Mucosa of gallbladder (tissue), 1 donor: ENCODE measurements around the gene RAE1. TPM values are rescaled to one million over a fixed set of nuclear protein-coding genes. Genes with fewer than 3 reads are reported as not detected.
"Not testable (repeated sequence)": the region's sequence is repeated elsewhere in the genome, so short reads cannot be mapped to it uniquely, and the experiment has no call there.

Experiments used
- DNase-seq: peaks from one replicate; pipeline ENCODE4 v3.0.0-alpha.2; 2020; ENCODE audit warnings: low spot score
- total RNA-seq: library from RNA; stranded (reverse); gene quantifications from one replicate; pipeline ENCODE4 v1.2.1, GENCODE V29; 2021
- donor health status: DM: no; HTN: no; CAD: no.

RAE1 gene
- total RNA-seq, 1 donor from 2014 or later, result 20.9 TPM

- DNase-seq, result no peak
Measured at GRCh38 chr20:57414867-57415592, 64.0 kb downstream of the RAE1 start.

GRCh38 chr20:57415771-57416170, 64.7 kb downstream of the RAE1 start:
- DNase-seq, result no peak

GRCh38 chr20:57416296-57417022, 65.4 kb downstream of the RAE1 start:
- DNase-seq, result no peak

- no peak for DNase-seq
Measured at GRCh38 chr20:57417051-57417689, 66.1 kb downstream of the RAE1 start.

- DNase-seq, result no peak
Measured at GRCh38 chr20:57417830-57418780, 67.0 kb downstream of the RAE1 start.

- not testable (repeated sequence) for DNase-seq
Measured at GRCh38 chr20:57419479-57419878, 68.4 kb downstream of the RAE1 start.

GRCh38 chr20:57420571-57421252, 69.7 kb downstream of the RAE1 start:
- DNase-seq, result no peak

- DNase-seq, result no peak
Measured at GRCh38 chr20:57421253-57422220, 70.5 kb downstream of the RAE1 start.

- no peak for DNase-seq
Measured at GRCh38 chr20:57422254-57422653, 71.2 kb downstream of the RAE1 start.

- DNase-seq, result no peak
Measured at GRCh38 chr20:57425150-57426013, 74.3 kb downstream of the RAE1 start.

GRCh38 chr20:57426271-57426689, 75.2 kb downstream of the RAE1 start:
- no peak for DNase-seq

- no peak for DNase-seq
Measured at GRCh38 chr20:57426831-57427230, 75.8 kb downstream of the RAE1 start.

GRCh38 chr20:57428324-57429158, 77.5 kb downstream of the RAE1 start:
- DNase-seq, result no peak

Other genes starting within 250 kb of the RAE1 start
- 1.2 TPM for gene BMP7, start 84.6 kb upstream of the RAE1 start, total RNA-seq
- gene SPO11, start 21.5 kb upstream of the RAE1 start, total RNA-seq, result not detected
- 21.9 TPM for gene RBM38, start 40.1 kb downstream of the RAE1 start, total RNA-seq
- gene CTCFL, start 173.9 kb downstream of the RAE1 start, total RNA-seq, result 0.17 TPM
- 27.0 TPM for gene PCK1, start 209.9 kb downstream of the RAE1 start, total RNA-seq